Measurements from ENCODE around the gene GATA5.
A peak's percentile ranks its signal among the peaks of the same experiment; 100 is the strongest.

GATA5 gene

GRCh38 chr20:62475772-62476055 lies at the start of gene GATA5:
GATA5 (minus strand) TSS chr20:62475995; CDS start chr20:62475521, 474 bp downstream.
- DNase-seq: no peak

GRCh38 chr20:62525014-62525413 lies 49.2 kb upstream of the GATA5 start:
- DNase-seq: no peak

- DNase-seq: no peak
Measured at GRCh38 chr20:62524505-62524911, 48.7 kb upstream of the GATA5 start.

GRCh38 chr20:62523473-62524203 lies 47.8 kb upstream of the GATA5 start:
- DNase-seq: no peak

GRCh38 chr20:62522748-62523396 lies 47.1 kb upstream of the GATA5 start:
- no peak for DNase-seq

DNA sequence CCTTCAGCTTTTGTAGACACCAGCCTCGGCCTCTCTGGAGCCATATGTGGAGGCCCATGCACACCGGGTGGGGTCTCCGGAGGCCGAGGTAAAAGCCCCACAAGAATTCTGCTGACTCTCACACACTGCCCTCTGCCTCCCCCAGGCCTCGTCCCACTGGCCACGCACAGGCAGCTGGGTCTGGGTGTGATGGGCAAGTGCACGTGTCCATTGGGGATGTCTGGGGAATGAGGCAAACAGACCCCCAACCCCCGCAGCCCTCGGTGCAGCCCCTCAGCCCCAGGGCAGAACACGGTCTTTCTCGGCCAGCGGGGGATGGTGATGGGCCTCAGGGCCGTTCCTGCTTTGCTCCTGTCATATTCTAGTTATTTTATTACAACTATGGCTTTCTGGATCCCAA lies 44.0 kb upstream of the GATA5 start:
- no peak for DNase-seq

- no peak for DNase-seq
Measured at GRCh38 chr20:62518911-62519310, 43.1 kb upstream of the GATA5 start.

- DNase-seq: no peak
Measured at GRCh38 chr20:62517901-62518610, 42.3 kb upstream of the GATA5 start.

DNA sequence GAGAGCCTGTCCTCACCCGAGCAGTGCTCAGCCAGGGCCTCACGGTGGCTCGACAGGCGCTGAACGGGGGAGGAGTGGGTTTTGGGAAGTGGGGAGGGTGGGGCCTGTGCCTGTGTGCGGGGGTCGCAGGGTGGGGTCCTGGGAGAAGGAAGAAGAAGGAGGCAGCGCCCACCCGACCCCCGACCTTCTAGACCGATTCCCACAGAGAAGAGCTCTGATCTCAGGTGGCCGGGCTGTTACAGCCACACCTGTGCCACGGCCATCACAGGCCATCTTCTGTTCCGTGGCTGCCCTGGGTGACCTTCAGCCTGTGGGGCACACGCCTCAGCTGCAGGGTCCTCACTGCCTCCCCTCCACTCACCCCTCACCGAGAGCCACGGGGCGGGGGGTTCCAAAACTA lies 41.4 kb upstream of the GATA5 start:
- no peak for DNase-seq

DNA sequence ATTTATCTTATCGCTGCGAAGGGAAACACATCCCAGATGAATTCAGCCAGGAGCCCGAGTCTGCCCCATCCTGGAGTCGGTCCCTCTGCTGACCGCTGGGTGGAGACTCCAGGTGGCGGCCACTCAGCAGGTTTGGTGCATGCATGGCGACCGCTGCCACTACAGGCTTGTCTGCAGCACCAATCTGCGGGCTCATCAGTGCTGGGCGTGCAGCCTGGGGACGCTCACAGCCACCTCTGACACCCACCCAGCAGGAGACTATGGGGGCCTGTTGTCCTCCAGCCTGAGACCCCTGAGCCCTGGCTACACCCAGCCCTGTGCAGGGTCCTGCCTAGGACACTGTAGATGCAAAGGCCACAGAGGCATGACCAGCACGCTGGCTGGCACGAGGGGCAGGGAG lies 40.5 kb upstream of the GATA5 start:
- peak; percentile 70 for DNase-seq

DNA sequence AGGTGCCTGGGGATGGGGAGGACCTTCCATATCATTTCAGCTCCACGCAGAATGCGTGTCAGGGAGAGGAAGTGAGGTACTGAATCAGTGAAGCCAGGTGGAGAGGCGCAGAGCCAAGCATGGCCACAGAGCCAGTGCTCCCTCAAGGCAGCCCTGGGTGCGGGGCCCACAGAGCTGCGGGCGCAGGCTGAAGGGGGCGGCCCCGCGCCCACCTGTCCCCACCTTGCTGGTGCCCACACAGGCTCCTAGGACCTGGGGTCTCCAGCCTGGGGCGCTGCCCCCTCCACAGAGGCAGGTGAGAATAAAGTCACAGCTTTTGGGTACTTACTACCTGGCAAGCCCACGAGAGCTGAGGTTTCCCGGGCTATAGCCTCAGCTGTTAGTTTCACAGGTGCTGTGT lies 40.0 kb upstream of the GATA5 start:
- no peak for DNase-seq

GRCh38 chr20:62515280-62515679 lies 39.5 kb upstream of the GATA5 start:
- DNase-seq: no peak

DNA sequence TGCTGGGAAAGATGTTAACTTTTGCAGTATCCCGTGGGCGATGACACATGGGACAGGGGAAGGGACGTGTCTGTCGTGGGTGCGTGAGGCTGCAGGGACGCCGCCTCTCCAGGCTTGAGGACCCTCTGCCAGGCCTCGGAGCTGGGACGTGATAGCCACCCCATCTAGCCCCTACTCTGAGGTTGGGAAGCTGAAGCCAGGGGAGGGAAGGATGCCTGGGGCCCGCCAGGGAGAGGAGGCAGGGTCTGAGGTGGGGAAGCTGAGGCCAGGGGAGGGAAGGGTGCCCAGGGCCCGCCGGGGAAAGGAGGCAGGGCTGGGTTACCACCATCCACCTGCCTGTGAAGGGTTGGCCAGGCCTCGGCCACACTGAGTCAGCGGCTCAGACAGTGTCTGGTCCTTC lies 38.2 kb upstream of the GATA5 start:
- DNase-seq: no peak

DNA sequence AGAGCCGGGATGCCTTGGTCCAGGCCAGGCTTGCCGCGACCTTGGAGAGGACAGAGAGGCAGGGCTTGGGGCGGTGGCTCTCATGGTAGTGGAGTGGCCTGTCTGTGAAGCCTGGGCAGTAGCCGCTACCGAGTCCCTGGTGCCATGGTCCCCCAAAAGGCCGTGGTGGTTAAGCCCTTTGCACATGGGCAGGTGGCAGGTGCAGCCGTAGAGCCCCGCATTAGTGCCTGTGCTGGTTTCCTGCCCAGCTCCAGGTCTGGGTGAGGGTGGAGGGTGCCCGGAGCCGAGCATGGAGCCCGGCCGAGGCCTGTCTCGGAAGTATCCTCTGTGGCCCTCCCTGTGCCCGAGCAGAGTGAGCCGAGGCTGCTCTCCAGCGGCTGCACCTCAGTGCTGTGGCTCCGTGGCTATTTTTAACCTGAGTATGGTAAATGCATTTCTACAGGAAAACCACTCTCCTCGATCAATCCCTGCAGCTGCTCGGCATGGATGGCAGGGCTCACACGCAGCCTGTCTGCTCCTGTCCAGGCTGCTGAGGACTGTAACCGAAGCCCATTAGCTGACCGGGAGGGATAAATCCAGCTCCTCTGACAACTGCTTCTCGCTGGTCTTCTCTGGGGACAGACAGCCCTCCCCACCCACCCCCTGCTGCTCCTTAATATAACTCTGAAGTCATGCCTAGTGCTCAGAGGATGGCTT lies 36.3 kb upstream of the GATA5 start:
- peak; percentile 15 for DNase-seq

GRCh38 chr20:62511300-62511914 lies 35.6 kb upstream of the GATA5 start:
- no peak for DNase-seq

GRCh38 chr20:62508641-62509051 lies 32.9 kb upstream of the GATA5 start:
- DNase-seq: peak; percentile 62

- no peak for DNase-seq
Measured at GRCh38 chr20:62507991-62508640, 32.3 kb upstream of the GATA5 start.

DNA sequence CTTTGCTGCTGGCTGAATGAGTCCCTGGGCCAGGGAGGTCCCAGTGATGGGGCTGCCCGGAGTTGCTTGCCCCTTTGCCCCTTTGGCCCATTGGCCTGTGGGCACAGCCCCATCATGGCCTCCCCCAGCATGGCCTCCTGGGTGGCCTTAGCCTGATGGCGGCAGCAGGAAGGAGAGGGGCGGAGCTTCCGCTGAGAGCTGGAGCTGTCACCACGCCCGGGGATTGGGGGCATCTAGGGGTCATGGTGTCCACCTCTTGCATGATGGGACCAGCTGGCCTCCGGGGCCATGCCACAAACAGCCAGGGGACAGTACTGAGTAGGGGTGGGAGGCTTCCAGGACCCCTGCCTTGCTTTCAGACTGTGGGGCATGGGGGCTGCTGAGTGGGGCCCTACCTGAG lies 31.5 kb upstream of the GATA5 start:
- DNase-seq: no peak

- DNase-seq: no peak
Measured at GRCh38 chr20:62506791-62507190, 31.0 kb upstream of the GATA5 start.

- DNase-seq: peak; percentile 31
Measured at GRCh38 chr20:62506087-62506486, 30.3 kb upstream of the GATA5 start.

DNA sequence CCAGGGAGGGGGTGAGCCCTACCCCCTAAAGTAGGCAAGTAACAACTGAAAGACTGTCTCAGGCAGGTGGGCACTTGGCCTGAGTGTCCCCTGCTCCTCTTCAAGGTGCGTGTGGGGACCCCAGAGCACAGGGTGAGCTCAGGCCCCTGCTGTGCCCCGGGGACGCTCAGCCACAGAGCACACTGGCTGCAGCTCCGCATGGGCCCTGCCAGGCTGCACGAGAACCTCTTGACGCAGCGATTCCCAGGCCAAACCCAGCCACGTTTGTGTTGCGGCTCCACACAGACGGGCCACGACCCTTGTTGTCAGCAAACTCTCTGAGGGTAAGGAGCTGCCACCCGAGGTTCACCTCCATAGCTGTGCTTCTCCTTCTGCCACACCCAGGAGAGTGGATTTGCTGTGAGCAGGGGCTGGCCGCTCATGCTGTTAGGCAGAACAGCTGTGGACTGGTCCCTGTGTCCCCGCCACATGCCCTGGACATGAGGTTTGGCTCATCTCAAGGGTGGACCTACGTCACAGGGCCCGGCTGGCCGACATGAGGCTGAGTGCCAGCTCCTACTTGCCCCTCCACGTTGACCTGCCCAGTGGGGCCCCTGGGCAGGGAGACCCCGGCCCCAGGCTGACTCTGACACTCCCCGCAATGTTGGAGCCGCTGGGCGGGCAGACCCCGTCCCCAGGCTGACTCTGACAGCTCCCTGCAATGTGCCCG lies 29.7 kb upstream of the GATA5 start:
- DNase-seq: no peak

DNA sequence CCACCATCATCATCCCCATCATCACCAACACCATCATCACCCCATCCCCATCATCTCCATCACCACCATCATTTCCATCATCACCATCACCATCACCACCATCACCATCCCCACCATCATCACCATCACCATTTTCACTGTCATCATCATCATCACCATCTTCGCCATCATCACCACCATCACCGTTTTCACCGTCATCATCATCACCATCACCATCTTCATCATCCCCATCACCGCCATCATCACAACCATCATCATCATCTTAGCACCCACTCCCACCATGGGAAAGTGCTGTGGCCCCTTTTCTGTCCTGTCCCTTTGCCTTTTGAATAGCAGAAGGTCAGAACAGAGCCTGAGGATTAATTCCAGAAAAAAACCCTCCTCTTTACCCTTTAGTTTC lies 28.5 kb upstream of the GATA5 start:
- DNase-seq: no peak
